ENCODE data around the gene DNM1.

GRCh38 chr9:128253140-128253990 is 50.2 kb downstream of the DNM1 start:
- TF ChIP-seq CTCF (IDR thresholded peaks at IDR 0.05) (no peak), POLR2A (IDR thresholded peaks at IDR 0.05) (no peak)
